ENCODE data around the gene CAMTA1. TPM values are rescaled to one million over a fixed set of nuclear protein-coding genes. Genes with fewer than 3 reads are reported as not detected.

Gene CAMTA1
- total RNA-seq, 1 donor, result 71.6 TPM

- H3K4me3 ChIP-seq (ENCODE audit: low read length), result no peak overlapping the region
- no peaks in the 10 kb centered on the region for H3K27me3 ChIP-seq (ENCODE audit: insufficient read depth, low read length)
- H3K4me1 ChIP-seq (ENCODE audit: insufficient read depth, low read length), result no peaks in the 10 kb centered on the region
- H3K9me3 ChIP-seq (ENCODE audit: low read depth, low read length), result no peaks in the 10 kb centered on the region
These were observed 99.4 kb downstream of the CAMTA1 start for GRCh38 chr1:6884652-6885153.

- H3K4me3 ChIP-seq (ENCODE audit: low read length), result no peak overlapping the region
- no peaks in the 10 kb centered on the region for H3K27me3 ChIP-seq (ENCODE audit: insufficient read depth, low read length)
- no peaks in the 10 kb centered on the region for H3K4me1 ChIP-seq (ENCODE audit: insufficient read depth, low read length)
- no peaks in the 10 kb centered on the region for H3K9me3 ChIP-seq (ENCODE audit: low read depth, low read length)
These were observed 100.2 kb downstream of the CAMTA1 start for GRCh38 chr1:6885426-6885825.

GRCh38 chr1:6886523-6886922 is 101.3 kb downstream of the CAMTA1 start:
- H3K4me3 ChIP-seq (ENCODE audit: low read length), result no peak overlapping the region
- no peaks in the 10 kb centered on the region for H3K9me3 ChIP-seq (ENCODE audit: low read depth, low read length)
- H3K27me3 ChIP-seq (ENCODE audit: insufficient read depth, low read length), result no peaks in the 10 kb centered on the region
- no peaks in the 10 kb centered on the region for H3K4me1 ChIP-seq (ENCODE audit: insufficient read depth, low read length)

GRCh38 chr1:6888268-6888667 is 103.0 kb downstream of the CAMTA1 start:
- Histone ChIP-seq H3K4me1 (ENCODE audit: insufficient read depth, low read length) (no peaks in the 10 kb centered on the region), H3K4me3 (ENCODE audit: low read length) (no peak overlapping the region), H3K9me3 (ENCODE audit: low read depth, low read length) (no peaks in the 10 kb centered on the region), H3K27me3 (ENCODE audit: insufficient read depth, low read length) (no peaks in the 10 kb centered on the region)

GRCh38 chr1:6888870-6889269 is 103.6 kb downstream of the CAMTA1 start:
- Histone ChIP-seq H3K27me3 (ENCODE audit: insufficient read depth, low read length) (no peaks in the 10 kb centered on the region), H3K4me1 (ENCODE audit: insufficient read depth, low read length) (no peaks in the 10 kb centered on the region), H3K4me3 (ENCODE audit: low read length) (no peak overlapping the region), H3K9me3 (ENCODE audit: low read depth, low read length) (no peaks in the 10 kb centered on the region)

DNA sequence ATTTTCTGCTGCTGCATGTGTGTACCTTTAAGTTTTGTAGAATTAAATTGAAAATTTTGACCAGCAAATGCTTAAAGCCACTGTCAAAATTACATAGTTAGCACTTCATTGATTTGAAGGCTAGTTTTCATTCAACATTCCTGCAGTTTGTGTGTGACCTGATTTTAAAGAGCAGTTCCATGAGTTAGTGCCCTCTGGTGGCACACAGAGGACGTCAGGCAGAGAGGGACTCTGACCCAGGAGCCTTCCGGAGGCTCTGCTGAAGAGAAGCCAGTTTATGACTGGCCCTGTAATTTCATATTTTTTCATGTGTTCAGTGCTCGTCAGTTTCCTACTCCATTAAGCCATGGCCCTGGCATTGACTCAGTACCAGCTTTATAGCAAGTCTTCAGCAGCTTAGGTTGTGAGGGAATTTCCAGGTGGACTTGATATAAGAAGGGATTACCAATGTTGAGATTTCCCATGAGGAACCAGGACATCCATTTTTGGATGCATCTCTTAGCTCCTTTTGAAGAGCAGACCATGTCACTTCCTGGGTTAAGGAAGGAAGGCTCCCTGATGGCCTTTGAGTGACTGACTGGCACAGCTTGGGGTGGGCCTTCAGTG is 104.7 kb downstream of the CAMTA1 start:
- Histone ChIP-seq H3K4me3 (ENCODE audit: low read length) (no peak overlapping the region), H3K9me3 (ENCODE audit: low read depth, low read length) (no peaks in the 10 kb centered on the region), H3K27me3 (ENCODE audit: insufficient read depth, low read length) (no peaks in the 10 kb centered on the region), H3K4me1 (ENCODE audit: insufficient read depth, low read length) (no peaks in the 10 kb centered on the region)

- Histone ChIP-seq H3K4me3 (ENCODE audit: low read length) (no peak overlapping the region), H3K4me1 (ENCODE audit: insufficient read depth, low read length) (no peaks in the 10 kb centered on the region), H3K27me3 (ENCODE audit: insufficient read depth, low read length) (no peaks in the 10 kb centered on the region), H3K9me3 (ENCODE audit: low read depth, low read length) (no peaks in the 10 kb centered on the region)
These were observed 105.4 kb downstream of the CAMTA1 start for GRCh38 chr1:6890686-6891085.

DNA sequence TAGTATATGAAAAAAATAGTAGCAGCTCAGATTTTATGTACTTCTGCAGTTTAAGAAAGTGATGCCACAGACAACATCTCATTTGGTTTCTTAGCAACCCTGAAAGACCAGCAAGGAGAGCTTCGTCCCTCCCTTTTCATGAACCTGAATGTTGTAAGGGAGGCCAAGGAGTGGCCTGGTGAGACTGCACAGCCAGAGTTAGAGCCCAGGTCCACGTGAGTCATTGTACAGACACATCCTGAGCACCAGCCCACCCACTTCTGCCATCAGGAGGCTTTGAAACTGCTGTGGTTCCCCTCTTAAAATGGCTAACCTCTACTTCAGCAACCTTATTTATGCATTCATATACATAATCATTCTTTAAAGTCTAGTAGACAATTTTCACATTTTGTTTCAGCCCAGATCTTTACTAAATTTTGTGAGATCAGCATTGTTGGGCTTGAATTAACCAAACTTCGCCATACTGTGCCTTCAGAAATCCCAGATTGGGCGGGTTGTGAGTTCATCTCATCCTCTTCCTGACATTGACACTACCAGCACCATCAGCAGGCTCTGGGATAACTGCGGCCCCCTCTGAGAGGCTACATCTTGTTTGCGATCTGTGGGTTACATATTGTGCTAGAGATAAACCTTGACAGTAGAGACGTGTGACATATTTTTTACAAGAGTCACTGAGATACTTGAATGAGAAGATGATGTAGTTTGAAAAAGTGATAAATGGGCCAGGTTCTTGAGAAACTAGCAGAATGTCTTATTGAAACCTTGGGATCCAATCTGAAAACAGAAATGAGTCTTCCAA is 106.7 kb downstream of the CAMTA1 start:
- H3K27me3 ChIP-seq (ENCODE audit: insufficient read depth, low read length), result no peaks in the 10 kb centered on the region
- H3K9me3 ChIP-seq (ENCODE audit: low read depth, low read length), result no peaks in the 10 kb centered on the region
- no peaks in the 10 kb centered on the region for H3K4me1 ChIP-seq (ENCODE audit: insufficient read depth, low read length)
- H3K4me3 ChIP-seq (ENCODE audit: low read length), result no peak overlapping the region

DNA sequence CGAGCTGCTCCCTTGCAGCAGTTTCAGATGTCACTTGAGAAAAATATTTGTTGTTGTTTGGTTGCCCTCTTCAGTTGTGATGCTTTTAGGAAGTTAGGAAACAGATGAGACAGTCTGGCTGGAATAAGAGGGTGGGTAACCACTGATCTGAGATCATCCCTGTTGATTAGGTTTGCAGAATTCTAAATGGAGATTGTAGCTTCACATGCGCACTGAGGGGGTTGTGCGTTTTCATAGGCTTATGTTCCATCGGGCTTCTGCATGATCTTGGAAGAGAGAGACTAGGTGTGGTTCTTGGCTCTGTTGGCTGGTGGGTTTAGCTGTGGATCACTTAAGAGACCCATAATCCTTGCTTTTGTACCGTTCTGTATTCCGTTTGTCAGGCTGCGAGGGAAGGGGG is 108.1 kb downstream of the CAMTA1 start:
- no peaks in the 10 kb centered on the region for H3K27me3 ChIP-seq (ENCODE audit: insufficient read depth, low read length)
- H3K4me1 ChIP-seq (ENCODE audit: insufficient read depth, low read length), result no peaks in the 10 kb centered on the region
- H3K9me3 ChIP-seq (ENCODE audit: low read depth, low read length), result no peaks in the 10 kb centered on the region
- H3K4me3 ChIP-seq (ENCODE audit: low read length), result no peak overlapping the region

- Histone ChIP-seq H3K4me1 (ENCODE audit: insufficient read depth, low read length) (no peaks in the 10 kb centered on the region), H3K27me3 (ENCODE audit: insufficient read depth, low read length) (no peaks in the 10 kb centered on the region), H3K4me3 (ENCODE audit: low read length) (no peak overlapping the region), H3K9me3 (ENCODE audit: low read depth, low read length) (no peaks in the 10 kb centered on the region)
These were observed 111.9 kb downstream of the CAMTA1 start for GRCh38 chr1:6897138-6897537.

GRCh38 chr1:6898974-6899539 is 113.8 kb downstream of the CAMTA1 start:
- Histone ChIP-seq H3K9me3 (ENCODE audit: low read depth, low read length) (no peaks in the 10 kb centered on the region), H3K4me1 (ENCODE audit: insufficient read depth, low read length) (no peaks in the 10 kb centered on the region), H3K27me3 (ENCODE audit: insufficient read depth, low read length) (no peaks in the 10 kb centered on the region), H3K4me3 (ENCODE audit: low read length) (no peak overlapping the region)

DNA sequence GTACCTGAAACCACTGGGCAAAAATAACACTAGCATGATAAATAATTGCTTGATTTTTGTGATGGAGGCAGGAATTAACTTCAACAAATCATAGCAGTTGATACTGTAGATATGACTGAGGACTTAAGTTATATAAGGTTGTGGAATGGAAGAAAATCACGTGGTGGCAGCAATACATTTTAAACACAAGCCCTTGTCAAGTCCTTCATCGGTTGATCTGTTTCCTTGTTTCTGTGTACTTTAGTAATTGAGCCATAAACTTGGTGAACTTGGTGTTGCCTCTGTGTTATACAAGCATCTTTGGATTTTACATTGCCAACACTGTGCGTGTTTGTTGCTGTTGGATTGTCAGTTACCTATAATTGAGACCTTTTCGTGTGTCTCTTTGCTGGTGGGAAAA is 114.4 kb downstream of the CAMTA1 start:
- Histone ChIP-seq H3K27me3 (ENCODE audit: insufficient read depth, low read length) (no peaks in the 10 kb centered on the region), H3K9me3 (ENCODE audit: low read depth, low read length) (no peaks in the 10 kb centered on the region), H3K4me3 (ENCODE audit: low read length) (no peak overlapping the region), H3K4me1 (ENCODE audit: insufficient read depth, low read length) (no peaks in the 10 kb centered on the region)

- Histone ChIP-seq H3K9me3 (ENCODE audit: low read depth, low read length) (no peaks in the 10 kb centered on the region), H3K4me1 (ENCODE audit: insufficient read depth, low read length) (no peaks in the 10 kb centered on the region), H3K4me3 (ENCODE audit: low read length) (no peak overlapping the region), H3K27me3 (ENCODE audit: insufficient read depth, low read length) (no peaks in the 10 kb centered on the region)
These were observed 116.9 kb downstream of the CAMTA1 start for GRCh38 chr1:6902153-6902552.

DNA sequence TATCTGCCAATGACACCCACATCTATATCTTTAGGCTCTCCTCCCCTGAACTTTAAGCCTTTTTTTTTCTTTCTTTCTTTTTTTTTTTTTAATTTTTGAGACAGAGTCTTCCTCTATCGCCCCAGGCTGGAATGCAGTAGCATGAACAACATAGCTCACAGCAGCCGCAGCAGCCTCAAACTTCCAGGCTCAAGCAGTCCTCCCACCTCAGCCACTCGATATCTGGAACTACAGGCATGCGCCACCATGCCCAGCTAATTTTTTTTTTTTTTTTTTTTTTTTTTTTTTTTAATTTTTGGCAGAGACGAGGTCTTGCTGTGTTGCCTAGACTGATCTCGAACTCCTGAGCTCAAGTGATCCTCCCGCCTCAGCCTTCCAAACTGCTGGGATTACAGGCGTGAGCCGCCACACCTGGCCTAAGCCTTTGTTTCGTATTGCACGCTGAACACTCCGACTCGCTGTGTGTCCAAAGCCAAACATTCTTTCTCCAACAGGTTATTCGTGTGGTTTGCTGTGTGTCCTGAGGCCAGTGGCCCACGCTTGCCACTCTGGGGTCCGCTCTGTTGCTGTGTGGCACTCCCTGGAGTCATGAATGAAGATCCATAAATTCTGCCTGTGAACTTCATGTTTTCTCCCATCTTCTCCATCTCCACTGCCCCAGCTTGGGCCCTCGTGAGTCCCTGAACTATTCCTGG is 119.4 kb downstream of the CAMTA1 start:
- Histone ChIP-seq H3K4me1 (ENCODE audit: insufficient read depth, low read length) (no peaks in the 10 kb centered on the region), H3K27me3 (ENCODE audit: insufficient read depth, low read length) (no peaks in the 10 kb centered on the region), H3K9me3 (ENCODE audit: low read depth, low read length) (no peaks in the 10 kb centered on the region), H3K4me3 (ENCODE audit: low read length) (no peak overlapping the region)

- H3K4me1 ChIP-seq (ENCODE audit: insufficient read depth, low read length), result no peaks in the 10 kb centered on the region
- no peaks in the 10 kb centered on the region for H3K27me3 ChIP-seq (ENCODE audit: insufficient read depth, low read length)
- no peak overlapping the region for H3K4me3 ChIP-seq (ENCODE audit: low read length)
- no peaks in the 10 kb centered on the region for H3K9me3 ChIP-seq (ENCODE audit: low read depth, low read length)
These were observed 120.1 kb downstream of the CAMTA1 start for GRCh38 chr1:6905331-6905730.
